Keratinocyte (primary cell): ENCODE results near the gene PRSS33. TPM values are rescaled to one million over a fixed set of nuclear protein-coding genes. Genes with fewer than 3 reads are reported as not detected.

ENCODE experiments used
- DNase-seq: peaks from one replicate; pipeline ENCODE4 v3.0.0-alpha.2; 2011; ENCODE audit warnings: low read depth, missing footprints, low spot score
- FAIRE-seq: peaks from 2 replicates; lab custom pipeline; 2011; peaks lifted over from hg19 to GRCh38; lab: Jason Lieb, UNC
- H2AFZ ChIP-seq: 2 replicates; pipeline ENCODE4 v1.6.0; 2012; ENCODE audit warnings: low read length, control low read depth, inconsistent platforms; ENCODE audit not compliant: control insufficient read depth
- H3K27ac ChIP-seq: 2 replicates; pipeline ENCODE4 v1.5.1; 2011; ENCODE audit warnings: low read length; ENCODE audit not compliant: control insufficient read depth, insufficient read depth
- H3K27me3 ChIP-seq: 3 replicates; pipeline ENCODE4 v1.6.0; 2011; ENCODE audit warnings: low read length; ENCODE audit not compliant: control insufficient read depth, insufficient read depth; ENCODE audit errors: extremely low read depth
- H3K36me3 ChIP-seq, 2 experiments: 2 replicates in 1 of 2; 3 replicates in 1 of 2; pipeline ENCODE4 v1.5.1; 2011; ENCODE audit warnings: low read length in 2 of 2, mild to moderate bottlenecking in 1 of 2; ENCODE audit not compliant: control insufficient read depth in 2 of 2, insufficient read depth in 2 of 2; ENCODE audit errors: extremely low read depth in 1 of 2
- H3K4me1 ChIP-seq: 3 replicates; pipeline ENCODE4 v1.5.1; 2011; ENCODE audit warnings: low read length; ENCODE audit not compliant: control insufficient read depth, insufficient read depth; ENCODE audit errors: extremely low read depth
- H3K4me2 ChIP-seq: 3 replicates; pipeline ENCODE4 v1.6.0; 2011; ENCODE audit warnings: low read depth, low read length; ENCODE audit not compliant: control insufficient read depth, insufficient read depth; ENCODE audit errors: extremely low read depth
- H3K4me3 ChIP-seq, 3 experiments: fragments of 200-600 bp in 1 of 3; sonication (generic) in 1 of 3; 2 replicates in 2 of 3; 3 replicates in 1 of 3; pipeline ENCODE4 v1.5.1; 2011 to 2016; ENCODE audit warnings: low read length in 3 of 3, mild to moderate bottlenecking in 3 of 3, control low read depth in 2 of 3, inconsistent platforms in 1 of 3, low read depth in 1 of 3, mixed read lengths in 1 of 3, mixed run types in 1 of 3, moderate library complexity in 1 of 3; ENCODE audit not compliant: control insufficient read depth in 2 of 3, insufficient read depth in 2 of 3; ENCODE audit errors: extremely low read depth in 1 of 3
- H3K79me2 ChIP-seq: 2 replicates; pipeline ENCODE4 v1.6.0; 2012; ENCODE audit warnings: low read length; ENCODE audit not compliant: control insufficient read depth, insufficient read depth
- H3K9ac ChIP-seq: 3 replicates; pipeline ENCODE4 v1.6.0; 2011; ENCODE audit warnings: low read length; ENCODE audit not compliant: control insufficient read depth, insufficient read depth; ENCODE audit errors: extremely low read depth
- H3K9me1 ChIP-seq: 3 replicates; pipeline ENCODE4 v1.6.0; 2011; ENCODE audit warnings: low read length; ENCODE audit not compliant: control insufficient read depth, insufficient read depth; ENCODE audit errors: extremely low read depth
- H3K9me3 ChIP-seq: 2 replicates; pipeline ENCODE4 v1.5.1; 2012; ENCODE audit warnings: low read depth, low read length; ENCODE audit not compliant: control insufficient read depth
- H4K20me1 ChIP-seq: 3 replicates; pipeline ENCODE4 v1.6.0; 2011; ENCODE audit warnings: low read length; ENCODE audit not compliant: control insufficient read depth, insufficient read depth; ENCODE audit errors: extremely low read depth
- CTCF ChIP-seq, 3 experiments: IDR thresholded peaks in 1 of 3; conservative IDR thresholded peaks in 1 of 3; optimal IDR thresholded peaks in 1 of 3; 2 replicates in 2 of 3; 3 replicates in 1 of 3; pipeline versions ENCODE3 to v1.5.1; 2011; ENCODE audit warnings: low read length in 3 of 3, mild to moderate bottlenecking in 3 of 3, moderate library complexity in 2 of 3, control low read depth in 1 of 3, inconsistent platforms in 1 of 3; ENCODE audit not compliant: insufficient read depth in 2 of 3; ENCODE audit errors: extremely low read depth in 1 of 3
- EZH2 ChIP-seq: IDR thresholded peaks from one replicate; pipeline ENCODE4 v1.6.1; 2012; ENCODE audit warnings: inconsistent platforms, mild to moderate bottlenecking, low read length, moderate library complexity
- dilution Hi-C: fragments of 300-500 bp; cut with MboI; formaldehyde crosslinking; loops from one replicate; pipeline ENCODE4 v1.7.0; 2020; ENCODE audit warnings: low sequenced_read_pairs; ENCODE audit not compliant: extremely low pct_ligation_motif_present
- polyA plus RNA-seq, 5 experiments: library from polyadenylated mRNA; depleted of rRNA in 3 of 5; stranded (reverse) in 3 of 5; stranded (forward) in 1 of 5; unstranded in 1 of 5; fragments of >200 nt; gene quantifications; 1 replicate in 1 of 5; 2 replicates in 3 of 5; 3 replicates in 1 of 5; pipeline versions ENCODE4 v1.2.1 to v1.2.3, GENCODE V29; 2011 to 2012; ENCODE audit warnings: missing spikeins in 2 of 5, low read depth in 1 of 5, low replicate concordance in 1 of 5

The PRSS33 gene
- polyA plus RNA-seq, 1 donor (not counting 4 experiments of a cell fraction or from before 2014, with no cell fraction given), result not detected

- peak overlapping the region; percentile 45 for H3K4me2 ChIP-seq
- H2AFZ ChIP-seq, result peak overlapping the region; percentile 13
- FAIRE-seq, result no peak
Measured at GRCh38 chr16:2830355-2830695, 43.0 kb upstream of the PRSS33 start.

GRCh38 chr16:2829501-2830354 is 42.4 kb upstream of the PRSS33 start, which contains the start of gene ZG16B:
Gene ZG16B, plus strand, starts transcription at chr16:2830303. Its CDS starts 139 bp downstream, at chr16:2830442.
- H3K27me3 ChIP-seq, result peaks cover 68% of the 10 kb centered on the region
- no peaks in the 10 kb centered on the region for H3K79me2 ChIP-seq
- peak; percentile 71 for FAIRE-seq
- H2AFZ ChIP-seq, result peak within 1 kb of the TSS; percentile 13
- H3K4me3 ChIP-seq, result no peak within 1 kb of the TSS
- H3K4me1 ChIP-seq, result peaks cover 13% of the 10 kb centered on the region
- dilution Hi-C loops, result no loop called here
- DNase-seq, result no peak
- TF ChIP-seq EZH2 (no peak), CTCF (optimal IDR thresholded peaks at IDR 0.05 in 1 of 3, IDR thresholded peaks at IDR 0.05 in 1 of 3, conservative IDR thresholded peaks at IDR 0.05 in 1 of 3; ENCODE audit: extremely low read depth in 1 of 3, insufficient read depth in 2 of 3, low read length in 3 of 3) (no peak)
- H3K9me3 ChIP-seq, result no peaks in the 10 kb centered on the region
- peak within 1 kb of the TSS; percentile 45 for H3K4me2 ChIP-seq
- H3K36me3 ChIP-seq, result no peaks in the 10 kb centered on the region
- no peaks in the 10 kb centered on the region for H3K9me1 ChIP-seq
- H3K27ac ChIP-seq, result no peak within 1 kb of the TSS
- H4K20me1 ChIP-seq, result no peaks in the 10 kb centered on the region
- H3K9ac ChIP-seq, result no peak within 1 kb of the TSS

More at GRCh38 chr16:2830355-2830695, 43.0 kb upstream of the PRSS33 start:
- H3K9me3 ChIP-seq, result no peaks in the 10 kb centered on the region
- no peaks in the 10 kb centered on the region for H3K9me1 ChIP-seq
- no peak overlapping the region for H3K9ac ChIP-seq
- H3K27ac ChIP-seq, result no peak overlapping the region
- no peak overlapping the region for H3K4me3 ChIP-seq
- DNase-seq, result no peak
- peaks cover 15% of the 10 kb centered on the region for H3K4me1 ChIP-seq
- H3K27me3 ChIP-seq, result peaks cover 66% of the 10 kb centered on the region
- no peaks in the 10 kb centered on the region for H3K79me2 ChIP-seq
- H3K36me3 ChIP-seq, result no peaks in the 10 kb centered on the region
- dilution Hi-C loops, result no loop called here
- H4K20me1 ChIP-seq, result no peaks in the 10 kb centered on the region
- TF ChIP-seq CTCF (optimal IDR thresholded peaks at IDR 0.05 in 1 of 3, IDR thresholded peaks at IDR 0.05 in 1 of 3, conservative IDR thresholded peaks at IDR 0.05 in 1 of 3; ENCODE audit: extremely low read depth in 1 of 3, insufficient read depth in 2 of 3, low read length in 3 of 3) (no peak), EZH2 (no peak)
